HUES48 (cell line): ENCODE results near the gene LRRIQ4.

Experiments used
- H3K27ac ChIP-seq: one replicate; pipeline ENCODE4 v1.7.0; 2013; ENCODE audit warnings: low read depth, low read length, inconsistent platforms
- H3K27me3 ChIP-seq: 2 replicates; pipeline ENCODE4 v1.6.1; 2013; ENCODE audit warnings: mild to moderate bottlenecking, low read length; ENCODE audit not compliant: control insufficient read depth, insufficient read depth
- H3K36me3 ChIP-seq: 2 replicates; pipeline ENCODE4 v1.6.1; 2013; ENCODE audit warnings: low read length; ENCODE audit not compliant: control insufficient read depth, insufficient read depth
- H3K4me1 ChIP-seq: 2 replicates; pipeline ENCODE4 v1.6.1; 2013; ENCODE audit warnings: mild to moderate bottlenecking, low read length; ENCODE audit not compliant: control insufficient read depth, insufficient read depth
- H3K4me3 ChIP-seq: 2 replicates; pipeline ENCODE4 v1.5.1; 2013; ENCODE audit warnings: mild to moderate bottlenecking, low read depth, low read length
- H3K9ac ChIP-seq: 2 replicates; pipeline ENCODE4 v1.6.1; 2013; ENCODE audit warnings: mild to moderate bottlenecking, low read depth, low read length, moderate library complexity
- H3K9me3 ChIP-seq: 2 replicates; pipeline ENCODE4 v1.6.1; 2013; ENCODE audit warnings: low read length; ENCODE audit not compliant: control insufficient read depth, insufficient read depth

The LRRIQ4 gene

DNA sequence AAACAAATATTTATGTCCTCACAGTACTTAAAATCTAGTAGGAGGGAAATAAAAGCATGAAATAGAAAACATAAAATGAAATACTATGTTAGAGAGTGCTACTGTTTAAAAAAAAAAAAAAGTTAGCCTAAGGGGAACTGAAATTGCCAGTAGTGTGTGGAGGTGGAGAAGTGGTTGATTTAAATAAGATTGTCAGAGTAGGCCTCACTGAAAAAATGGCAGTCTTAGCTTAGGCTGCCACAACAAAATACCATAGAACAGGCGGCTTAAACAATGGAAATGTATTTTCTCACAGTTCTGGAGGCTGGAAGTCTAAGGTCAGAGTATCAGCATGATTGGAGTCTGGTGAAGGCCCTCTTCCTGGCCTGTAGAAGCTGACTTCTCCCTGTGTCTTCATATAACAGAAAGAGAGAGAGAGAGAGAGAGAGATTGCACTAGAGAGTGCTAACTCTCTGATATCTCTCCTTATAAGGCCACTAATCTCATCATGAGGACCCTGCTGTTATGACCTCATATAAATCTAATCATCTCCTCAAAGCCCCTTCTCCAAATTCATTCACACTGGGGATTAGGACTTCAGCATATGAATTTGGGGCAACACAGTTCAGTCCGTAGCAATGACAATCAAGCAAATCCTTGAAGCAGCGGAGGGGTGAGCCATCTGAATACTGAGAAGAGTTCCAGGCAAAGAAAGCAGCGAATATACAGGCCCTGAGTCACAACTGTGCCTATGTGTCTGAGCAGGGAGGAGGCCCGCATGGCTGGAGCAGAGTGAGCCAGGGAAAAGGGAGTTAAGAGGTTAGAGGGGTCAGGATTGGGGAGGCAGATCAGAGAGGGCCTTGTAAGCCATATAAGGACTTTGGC is 23.6 kb downstream of the LRRIQ4 start:
- Histone ChIP-seq H3K4me3 (no peak overlapping the region), H3K27ac (no peak overlapping the region), H3K4me1 (no peaks in the 10 kb centered on the region), H3K36me3 (no peaks in the 10 kb centered on the region), H3K9me3 (no peaks in the 10 kb centered on the region), H3K9ac (no peak overlapping the region), H3K27me3 (no peaks in the 10 kb centered on the region)

DNA sequence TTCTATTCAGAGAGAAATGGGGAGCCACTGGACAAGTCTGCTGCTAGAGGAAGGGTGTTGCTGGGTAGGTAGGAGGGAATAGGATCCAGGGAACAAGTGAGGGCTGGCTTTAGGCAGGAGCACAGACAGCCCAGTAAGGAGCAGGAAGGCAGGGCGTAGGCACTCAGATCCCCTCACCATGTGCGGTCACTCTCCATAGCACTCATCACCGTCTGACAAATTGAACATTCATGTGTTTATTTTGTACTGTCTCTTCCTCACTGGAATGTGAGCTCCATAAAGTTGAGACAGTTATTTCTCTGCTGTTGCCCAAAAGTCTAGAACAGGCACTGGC is 24.2 kb downstream of the LRRIQ4 start:
- no peaks in the 10 kb centered on the region for H3K36me3 ChIP-seq
- no peak overlapping the region for H3K27ac ChIP-seq
- no peaks in the 10 kb centered on the region for H3K9me3 ChIP-seq
- no peak overlapping the region for H3K4me3 ChIP-seq
- no peaks in the 10 kb centered on the region for H3K4me1 ChIP-seq
- no peak overlapping the region for H3K9ac ChIP-seq
- H3K27me3 ChIP-seq, result no peaks in the 10 kb centered on the region

DNA sequence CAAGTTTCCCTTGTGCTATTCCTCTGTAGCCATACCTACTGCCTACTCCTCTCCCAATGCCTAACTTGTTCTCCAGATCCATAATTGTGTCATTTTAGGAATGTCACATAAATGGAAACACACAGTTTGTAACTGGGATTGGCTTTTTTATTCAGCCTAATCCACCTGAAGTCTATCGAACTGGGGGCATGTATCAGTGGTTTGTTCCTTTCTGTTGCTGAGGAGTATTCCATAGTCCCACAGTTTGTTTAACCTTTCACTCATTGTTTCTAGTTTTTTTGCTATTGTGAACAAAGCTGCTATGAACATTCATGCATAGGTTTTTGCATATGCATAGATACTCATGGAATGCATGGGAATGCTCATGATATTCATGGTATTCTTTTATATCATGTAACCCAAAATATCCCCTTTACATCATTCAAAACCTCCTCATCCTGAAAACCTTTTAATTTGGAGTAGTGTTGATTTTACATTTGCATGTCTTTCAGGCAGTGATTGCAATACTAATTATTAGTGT is 25.9 kb downstream of the LRRIQ4 start:
- H3K4me1 ChIP-seq, result no peaks in the 10 kb centered on the region
- no peak overlapping the region for H3K4me3 ChIP-seq
- H3K36me3 ChIP-seq, result no peaks in the 10 kb centered on the region
- no peak overlapping the region for H3K27ac ChIP-seq
- H3K27me3 ChIP-seq, result no peaks in the 10 kb centered on the region
- H3K9ac ChIP-seq, result no peak overlapping the region
- no peaks in the 10 kb centered on the region for H3K9me3 ChIP-seq

DNA sequence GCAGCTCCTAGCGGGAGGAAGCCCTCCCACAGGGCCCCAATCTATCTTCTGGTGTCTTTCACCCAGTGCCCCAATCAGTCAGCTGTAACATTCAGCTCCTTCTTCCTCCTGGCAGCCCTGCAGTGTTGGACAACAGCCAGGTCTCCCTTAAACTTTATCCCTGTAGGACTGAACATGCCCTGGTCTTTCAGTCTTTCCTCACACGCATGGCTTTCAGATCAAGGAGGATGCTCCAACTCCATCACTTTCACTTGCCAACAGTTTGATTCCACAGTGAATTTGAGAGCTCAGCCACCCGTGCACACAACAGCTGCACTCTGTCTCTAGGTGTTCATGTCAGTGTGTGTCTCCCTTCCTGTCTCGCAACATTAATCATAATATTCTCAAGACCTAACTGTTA is 28.5 kb downstream of the LRRIQ4 start:
- no peak overlapping the region for H3K9ac ChIP-seq
- no peaks in the 10 kb centered on the region for H3K4me1 ChIP-seq
- H3K27ac ChIP-seq, result no peak overlapping the region
- H3K27me3 ChIP-seq, result no peaks in the 10 kb centered on the region
- H3K36me3 ChIP-seq, result no peaks in the 10 kb centered on the region
- H3K9me3 ChIP-seq, result no peaks in the 10 kb centered on the region
- H3K4me3 ChIP-seq, result no peak overlapping the region

DNA sequence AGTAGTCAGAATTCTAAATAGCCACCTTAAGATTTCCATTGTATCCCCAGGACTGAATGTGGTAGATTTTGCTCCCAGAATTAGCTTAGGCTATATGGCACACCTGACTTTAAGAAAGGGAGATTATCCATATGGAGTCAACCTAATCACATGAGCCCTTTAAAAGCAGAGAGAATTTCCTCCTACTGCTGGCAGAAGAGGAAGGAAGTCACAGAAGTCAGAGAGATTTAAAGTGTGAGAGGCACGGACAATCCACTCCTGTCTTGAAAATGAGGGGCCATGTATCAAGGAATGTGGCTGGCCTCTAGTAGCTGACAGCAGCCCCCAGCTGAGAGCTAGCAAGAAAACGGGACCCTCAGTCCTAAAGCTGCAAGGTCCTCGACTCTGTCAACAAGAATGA is 30.3 kb downstream of the LRRIQ4 start:
- Histone ChIP-seq H3K27me3 (no peaks in the 10 kb centered on the region), H3K27ac (no peak overlapping the region), H3K4me1 (no peaks in the 10 kb centered on the region), H3K9ac (no peak overlapping the region), H3K4me3 (no peak overlapping the region), H3K36me3 (no peaks in the 10 kb centered on the region), H3K9me3 (no peaks in the 10 kb centered on the region)

DNA sequence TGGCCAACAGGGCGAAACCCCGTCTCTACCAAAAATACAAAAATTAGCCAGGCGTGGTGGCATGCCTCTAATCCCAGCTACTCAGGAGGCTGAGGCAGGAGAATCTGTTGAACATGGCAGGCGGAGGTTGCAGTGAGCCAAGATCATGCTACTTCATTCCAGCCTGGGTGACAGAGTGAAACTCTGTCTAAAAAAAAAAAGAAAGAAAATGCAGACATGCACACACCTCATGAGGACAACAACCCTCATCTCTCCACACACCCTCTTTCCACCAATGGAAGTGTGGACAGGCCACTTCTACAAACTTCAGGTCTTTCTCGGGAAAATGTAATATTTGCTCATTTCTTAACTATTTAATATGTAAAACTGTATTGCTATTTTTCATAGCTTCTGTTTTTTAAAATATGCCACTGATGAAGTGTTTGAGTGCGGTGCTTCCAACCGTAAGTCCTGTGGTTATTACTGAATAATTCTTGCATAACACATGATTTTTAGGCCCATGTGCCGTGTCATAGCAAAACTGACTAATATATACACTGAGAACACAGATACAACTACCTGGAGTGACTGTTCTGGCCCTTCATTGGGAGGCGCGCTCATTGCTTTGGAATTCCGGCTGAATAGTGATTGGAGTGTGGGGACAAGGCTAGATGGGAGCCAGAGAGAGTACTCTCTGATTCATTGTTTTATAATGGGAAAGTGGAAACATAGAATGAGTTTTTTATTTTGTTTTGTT is 34.0 kb downstream of the LRRIQ4 start:
- no peaks in the 10 kb centered on the region for H3K36me3 ChIP-seq
- no peak overlapping the region for H3K9ac ChIP-seq
- H3K9me3 ChIP-seq, result no peaks in the 10 kb centered on the region
- no peak overlapping the region for H3K27ac ChIP-seq
- H3K4me1 ChIP-seq, result no peaks in the 10 kb centered on the region
- H3K4me3 ChIP-seq, result no peak overlapping the region
- no peaks in the 10 kb centered on the region for H3K27me3 ChIP-seq

DNA sequence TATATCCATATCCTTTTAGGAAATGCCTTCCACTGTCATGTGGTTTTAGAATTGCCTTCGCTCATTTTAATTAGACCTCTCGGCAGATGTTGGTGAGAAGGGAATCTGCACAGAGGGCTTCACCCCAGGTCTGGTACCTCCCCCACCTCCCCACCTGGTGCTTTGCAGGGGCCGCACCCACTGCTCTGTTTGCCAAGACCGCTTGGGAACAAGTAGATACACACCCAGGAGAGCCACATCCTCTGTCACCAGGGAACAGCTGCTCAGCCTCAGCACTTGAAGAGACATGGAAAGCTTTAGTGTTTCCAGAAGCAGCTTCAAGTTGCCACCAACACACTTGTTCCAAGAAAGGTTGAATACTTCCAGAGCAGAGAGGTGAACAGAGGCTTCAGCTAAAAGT is 35.2 kb downstream of the LRRIQ4 start:
- Histone ChIP-seq H3K4me3 (no peak overlapping the region), H3K9ac (no peak overlapping the region), H3K27ac (no peak overlapping the region), H3K27me3 (no peaks in the 10 kb centered on the region), H3K36me3 (no peaks in the 10 kb centered on the region), H3K4me1 (no peaks in the 10 kb centered on the region), H3K9me3 (no peaks in the 10 kb centered on the region)

DNA sequence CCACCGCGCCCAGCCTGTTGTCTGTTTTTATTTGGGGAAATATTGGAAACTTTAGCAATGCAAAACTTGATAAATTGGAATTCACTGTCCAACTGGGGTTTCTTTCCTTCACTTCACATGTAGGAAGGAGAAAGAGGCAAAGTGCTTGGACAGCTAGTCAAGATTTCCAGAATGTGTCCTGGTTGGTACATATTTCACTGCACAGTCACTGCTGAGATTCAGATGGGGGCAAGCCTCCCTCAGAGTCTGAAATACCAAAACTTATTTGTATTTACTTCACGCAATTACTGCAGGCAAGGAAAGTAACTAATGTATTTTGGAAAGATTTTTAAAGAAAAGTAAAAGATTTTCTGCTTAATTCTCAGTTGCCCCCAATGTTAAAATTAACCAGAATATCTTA is 36.1 kb downstream of the LRRIQ4 start:
- no peaks in the 10 kb centered on the region for H3K36me3 ChIP-seq
- no peak overlapping the region for H3K4me3 ChIP-seq
- no peak overlapping the region for H3K27ac ChIP-seq
- no peaks in the 10 kb centered on the region for H3K27me3 ChIP-seq
- no peaks in the 10 kb centered on the region for H3K9me3 ChIP-seq
- H3K4me1 ChIP-seq, result no peaks in the 10 kb centered on the region
- H3K9ac ChIP-seq, result no peak overlapping the region

DNA sequence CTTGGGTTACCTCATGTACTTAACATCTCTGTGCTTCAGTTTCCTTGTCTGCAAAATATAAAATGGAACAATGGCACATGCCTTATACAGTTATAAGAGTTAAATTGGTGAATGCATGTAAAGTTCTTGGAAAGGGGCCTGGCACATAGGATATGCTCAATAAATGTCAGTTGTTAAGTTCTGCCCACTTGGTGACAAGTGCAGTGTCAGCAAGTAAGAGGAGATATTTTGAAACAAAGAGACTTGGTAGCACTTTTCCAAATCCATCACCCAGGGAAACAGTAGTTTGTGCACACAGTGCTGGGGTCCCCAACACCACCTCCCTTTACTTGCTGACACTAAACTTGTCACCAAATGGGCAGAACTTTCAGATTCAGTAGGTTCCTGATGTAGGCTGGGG is 37.9 kb downstream of the LRRIQ4 start:
- H3K27ac ChIP-seq, result no peak overlapping the region
- H3K9me3 ChIP-seq, result no peaks in the 10 kb centered on the region
- H3K4me1 ChIP-seq, result no peaks in the 10 kb centered on the region; the same call in 1 of the 2 replicates
- no peak overlapping the region for H3K9ac ChIP-seq
- no peaks in the 10 kb centered on the region for H3K27me3 ChIP-seq
- H3K36me3 ChIP-seq, result no peaks in the 10 kb centered on the region
- no peak overlapping the region for H3K4me3 ChIP-seq

DNA sequence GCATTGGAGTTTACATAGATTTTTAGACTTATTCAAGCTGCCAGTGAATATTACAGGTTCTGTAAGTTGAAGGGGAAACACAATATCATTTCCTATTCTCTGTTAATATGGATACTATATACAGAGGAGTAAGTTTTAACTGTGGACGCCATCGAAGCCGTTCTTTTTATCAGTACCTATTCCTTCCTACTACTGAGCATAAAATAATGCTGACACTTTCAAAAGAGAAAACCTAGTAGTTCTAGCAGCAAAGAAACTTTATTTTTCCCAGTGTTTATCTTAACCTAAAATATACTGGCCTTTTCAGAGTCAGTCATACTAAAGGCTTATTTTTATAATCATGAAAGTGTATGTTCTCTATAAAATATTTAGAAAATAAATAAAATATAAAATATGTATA is 42.8 kb downstream of the LRRIQ4 start:
- Histone ChIP-seq H3K9ac (no peak overlapping the region), H3K4me1 (no peaks in the 10 kb centered on the region; the same call in 1 of the 2 replicates), H3K27me3 (no peaks in the 10 kb centered on the region), H3K4me3 (no peak overlapping the region), H3K9me3 (no peaks in the 10 kb centered on the region), H3K36me3 (no peaks in the 10 kb centered on the region), H3K27ac (no peak overlapping the region)

DNA sequence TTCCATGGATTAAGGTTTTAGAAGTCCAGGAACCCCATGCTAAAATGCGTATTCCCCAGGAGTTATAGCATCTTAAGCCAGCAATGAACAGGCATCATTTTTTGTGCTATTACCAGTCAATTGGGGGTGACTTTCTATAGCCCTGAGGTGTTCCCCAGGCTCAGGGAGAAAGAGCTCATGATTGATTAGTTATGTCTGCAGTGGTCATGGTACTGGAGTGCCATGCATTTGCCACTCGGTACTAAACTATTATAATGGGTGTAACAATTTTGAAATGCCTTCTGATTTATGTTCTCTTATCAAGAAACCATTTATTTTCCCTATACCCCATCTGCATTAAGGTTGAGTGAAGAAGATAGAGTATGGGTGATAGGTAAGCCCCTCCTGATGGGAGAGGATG is 45.1 kb downstream of the LRRIQ4 start:
- no peaks in the 10 kb centered on the region for H3K9me3 ChIP-seq
- peaks cover 5% of the 10 kb centered on the region for H3K4me1 ChIP-seq
- H3K27me3 ChIP-seq, result no peaks in the 10 kb centered on the region
- no peak overlapping the region for H3K27ac ChIP-seq
- H3K9ac ChIP-seq, result no peak overlapping the region
- H3K36me3 ChIP-seq, result no peaks in the 10 kb centered on the region
- no peak overlapping the region for H3K4me3 ChIP-seq
